T-helper 2 cell treated with Interferon-gamma antibody and Interleukin-4, amounts not matched to agents 100 ng/mL and 5 ng/mL, for 36 hours (primary cell): ENCODE measurements around the gene ZNF689. TPM values are rescaled to one million over a fixed set of nuclear protein-coding genes. Genes with fewer than 3 reads are reported as not detected.
"Not testable (repeated sequence)": the region's sequence is repeated elsewhere in the genome, so short reads cannot be mapped to it uniquely, and the experiment has no call there.

Source experiments
- intact Hi-C: fragments of 100-400 bp; cut with micrococcal nuclease; formaldehyde crosslinking; loops from one replicate; pipeline ENCODE4 v1.15.1; 2023
- total RNA-seq: library from RNA; stranded (reverse); gene quantifications from 2 replicates; pipeline ENCODE4 v1.2.3, GENCODE V29; 2022

The ZNF689 gene
- total RNA-seq, 1 donor from 2014 or later, result 11.6 TPM

GRCh38 chr16:30602616-30603277 lies 7.4 kb downstream of the ZNF689 start:
- intact Hi-C loops, result no loop called here

GRCh38 chr16:30601966-30602365 lies 8.2 kb downstream of the ZNF689 start:
- intact Hi-C loops, result no loop called here

DNA sequence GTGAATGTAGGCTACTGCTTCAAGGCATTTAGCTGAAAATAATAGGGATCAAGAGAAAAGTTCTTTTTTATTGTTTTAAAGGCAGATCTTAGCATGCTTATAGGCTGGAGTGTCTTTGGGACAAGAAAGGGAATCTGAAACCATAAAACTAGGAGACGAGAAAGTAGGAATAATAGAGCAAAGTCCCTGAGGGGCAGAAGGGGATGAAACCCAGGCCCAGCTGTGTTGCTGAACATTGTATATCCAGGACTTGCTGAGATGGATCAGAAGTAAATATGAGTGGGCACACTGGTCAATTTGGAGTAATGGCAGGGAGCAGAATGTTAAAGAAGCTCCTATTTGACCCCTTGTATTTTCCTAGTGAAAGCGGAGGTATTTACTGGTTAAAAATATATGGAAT lies 9.3 kb downstream of the ZNF689 start:
- intact Hi-C loops, result no loop called here

- intact Hi-C loops, result no loop called here
Observed at GRCh38 chr16:30600215-30600614, 10.0 kb downstream of the ZNF689 start.

- intact Hi-C loops, result no loop called here
Observed at GRCh38 chr16:30592871-30593270, 17.3 kb downstream of the ZNF689 start.

GRCh38 chr16:30590869-30591268 lies 19.3 kb downstream of the ZNF689 start:
- intact Hi-C loops, result not testable (repeated sequence)

DNA sequence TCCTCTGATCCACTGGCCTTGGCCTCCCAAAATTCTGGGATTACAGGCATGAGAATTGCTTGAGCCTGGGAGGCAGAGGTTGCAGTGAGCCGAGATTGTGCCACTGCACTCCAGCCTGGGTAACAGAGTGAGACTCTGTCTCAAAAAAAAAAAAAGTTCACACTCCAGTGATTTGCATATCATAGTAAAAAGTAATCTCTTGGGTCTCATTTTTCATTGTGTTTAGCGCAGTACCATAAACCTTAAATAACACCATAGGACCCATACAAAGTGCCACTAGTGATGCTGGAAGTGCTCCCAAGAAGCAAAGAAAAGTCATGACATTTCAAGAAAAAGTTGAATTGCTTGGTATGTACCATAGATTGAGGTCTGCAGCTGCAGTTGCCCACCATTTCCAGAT lies 20.6 kb downstream of the ZNF689 start:
- intact Hi-C loops, result not testable (repeated sequence)

DNA sequence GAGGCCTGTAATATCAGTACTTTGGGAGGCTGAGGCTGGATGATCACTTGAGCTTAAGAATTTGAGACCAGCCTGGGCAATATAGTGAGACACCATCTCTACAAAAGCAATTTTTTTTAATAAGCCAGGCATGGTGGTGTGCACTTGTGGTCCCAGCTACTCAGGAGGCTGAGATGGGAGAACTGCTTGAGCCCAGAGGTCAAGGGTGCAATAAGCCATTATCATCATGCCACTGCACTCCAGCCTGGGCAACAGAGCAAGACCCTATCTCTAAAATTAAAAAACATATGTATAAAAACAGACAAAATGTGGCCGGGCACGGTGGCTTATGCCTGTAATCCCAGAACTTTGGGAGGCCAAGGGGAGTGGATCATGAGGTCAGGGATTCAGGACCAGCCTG lies 21.5 kb downstream of the ZNF689 start:
- intact Hi-C loops, result no loop called here

DNA sequence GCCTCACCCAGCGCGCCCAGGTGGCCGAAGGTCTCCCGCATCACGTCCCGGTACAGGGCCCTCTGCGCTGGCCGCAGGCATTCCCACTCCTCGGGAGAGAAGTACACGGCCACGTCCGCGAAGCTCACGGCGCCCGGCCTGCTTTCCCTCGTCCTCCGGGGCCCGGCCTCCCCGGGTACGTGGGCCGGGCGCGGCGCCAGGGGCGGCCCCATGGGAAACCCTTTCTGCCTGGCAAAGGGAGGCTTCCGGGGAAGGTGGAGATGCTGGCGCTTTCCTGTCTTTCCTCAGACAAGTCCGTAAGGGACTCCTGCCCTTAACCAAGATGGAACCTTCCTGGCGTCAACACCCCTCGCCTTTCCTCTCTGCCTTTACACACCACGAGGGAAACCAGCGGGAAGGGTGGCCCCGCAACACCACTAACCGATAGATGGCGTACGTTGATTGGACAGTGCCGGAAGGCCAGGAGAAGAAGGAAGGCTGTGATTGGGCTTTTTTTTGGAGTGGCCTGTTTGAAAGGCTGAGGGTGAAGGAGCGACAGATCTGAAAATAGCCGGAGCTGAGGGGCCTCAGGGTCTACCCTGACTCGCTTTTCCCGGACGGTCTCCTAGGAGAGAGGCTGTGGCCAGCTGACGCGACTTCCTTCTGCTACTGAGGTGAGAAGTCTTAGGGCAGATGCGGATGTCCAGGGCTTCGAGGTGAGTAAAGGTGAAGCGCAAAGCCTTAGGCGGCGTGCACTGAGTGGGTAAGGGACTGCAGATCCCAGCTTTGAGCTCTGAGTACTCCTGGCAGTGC lies 24.6 kb downstream of the ZNF689 start, which contains the start of gene ZNF785:
Gene ZNF785 (minus strand): TSS at position 298 of the 792 bp plus-strand sequence. CDS start 86 bp downstream, at position 212.
- intact Hi-C loops, result loop anchor here (1.0 to 2.0 kb wide), 6 partner anchors 13 to 65 kb away; partner anchors contain the start of genes PRR14, ZNF747, ZNF764 and ZNF768

DNA sequence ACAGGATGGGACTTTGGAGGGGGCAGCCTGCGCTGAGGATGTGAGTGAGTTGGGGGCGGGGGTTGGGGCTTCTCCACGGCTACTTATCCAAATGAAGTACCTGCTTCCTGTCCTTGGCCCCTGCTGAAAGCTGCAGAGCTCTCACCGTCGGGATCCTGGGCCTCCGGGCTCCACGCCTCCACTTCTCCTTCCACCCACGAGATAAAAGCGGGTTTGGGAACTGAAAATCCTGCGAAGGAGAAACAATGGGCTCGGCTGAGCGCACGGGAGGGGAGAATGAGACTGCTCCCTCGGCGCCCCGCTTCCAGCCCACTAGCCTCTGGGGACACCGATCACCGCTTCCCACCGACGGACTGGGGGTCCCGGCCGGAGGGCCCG lies 25.2 kb downstream of the ZNF689 start:
- intact Hi-C loops, result loop anchor here (1.0 to 2.0 kb wide), 5 partner anchors 13 to 66 kb away; partner anchors contain the start of genes PRR14, ZNF747 and ZNF764

GRCh38 chr16:30582611-30583340 lies 27.4 kb downstream of the ZNF689 start:
- intact Hi-C loops, result no loop called here

GRCh38 chr16:30581457-30581856 lies 28.7 kb downstream of the ZNF689 start:
- intact Hi-C loops, result no loop called here

DNA sequence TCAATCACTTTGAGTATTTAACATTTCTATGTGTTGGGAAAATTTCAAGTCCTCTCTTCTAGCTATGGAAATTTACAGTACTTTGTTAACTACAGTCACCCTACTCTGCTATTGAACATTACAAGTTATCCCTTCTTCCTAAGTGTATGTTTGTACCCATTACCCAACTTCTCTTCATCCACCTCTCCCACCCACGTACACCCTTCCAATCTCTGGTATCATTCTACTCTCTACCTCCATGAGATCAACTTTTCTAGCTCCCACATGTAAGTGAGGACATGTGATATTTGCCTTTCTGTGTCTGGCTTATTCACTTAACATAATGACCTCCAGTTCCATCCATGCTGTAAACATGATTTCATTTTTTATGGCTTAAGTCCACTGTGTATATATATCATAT lies 35.5 kb downstream of the ZNF689 start:
- intact Hi-C loops, result loop anchor here (5.0 kb wide), 1 partner anchor 348 kb away; the partner anchor contains the start of gene FBXL19

GRCh38 chr16:30571445-30572322 lies 38.5 kb downstream of the ZNF689 start, which contains the start of gene ZNF688:
ZNF688 (minus strand) TSS chr16:30571714; CDS start chr16:30571629, 85 bp downstream.
- intact Hi-C loops, result loop anchor here (1.0 to 5.0 kb wide), 7 partner anchors 13 to 351 kb away; partner anchors contain the start of genes FBRS, FBXL19, PRR14 and ZNF764

DNA sequence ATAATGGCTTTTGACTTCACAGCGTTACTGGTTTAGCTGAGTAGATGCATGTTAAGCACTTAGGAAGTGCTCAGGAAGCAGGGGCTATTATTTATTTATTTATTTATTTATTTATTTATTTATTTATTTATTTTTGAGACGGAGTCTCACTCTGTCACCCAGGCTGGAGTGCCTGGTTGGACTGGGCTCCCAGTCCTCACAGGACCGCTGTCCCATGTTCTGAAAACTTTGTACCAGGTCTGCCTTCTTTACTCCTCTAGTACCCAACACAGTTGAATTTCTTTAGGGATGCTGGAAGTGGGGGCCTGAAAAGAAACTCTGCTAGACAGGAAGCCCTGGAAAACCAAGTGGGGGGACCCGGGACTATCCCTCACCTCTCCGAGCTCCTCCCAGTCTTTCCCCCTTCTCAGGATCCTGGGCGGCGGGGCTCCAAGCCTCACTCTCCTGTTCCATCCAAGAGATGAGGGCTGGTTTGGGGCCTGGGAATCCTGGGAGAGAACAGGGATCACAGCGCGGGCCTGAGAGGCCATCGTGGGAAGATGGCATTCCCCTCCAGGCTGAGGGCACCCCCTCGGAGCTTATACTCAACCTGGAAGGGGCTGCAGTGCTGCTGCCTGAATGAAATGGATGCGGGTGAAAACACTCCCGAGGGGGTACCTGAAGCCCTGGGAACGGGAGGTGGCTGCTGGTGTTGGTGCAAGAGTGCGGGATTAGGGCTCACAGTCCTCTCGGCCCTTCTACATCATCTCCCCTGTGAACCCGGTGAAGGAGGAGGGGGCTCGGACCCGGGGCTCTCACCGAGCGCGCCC lies 39.3 kb downstream of the ZNF689 start:
- intact Hi-C loops, result loop anchor here (5.0 kb wide), 1 partner anchor 351 kb away; the partner anchor contains the start of gene FBXL19

GRCh38 chr16:30569746-30570635 lies 40.2 kb downstream of the ZNF689 start:
- intact Hi-C loops, result loop anchor here (5.0 kb wide), 2 partner anchors 352 to 503 kb away; partner anchors contain the start of genes ALDOA and FBXL19

DNA sequence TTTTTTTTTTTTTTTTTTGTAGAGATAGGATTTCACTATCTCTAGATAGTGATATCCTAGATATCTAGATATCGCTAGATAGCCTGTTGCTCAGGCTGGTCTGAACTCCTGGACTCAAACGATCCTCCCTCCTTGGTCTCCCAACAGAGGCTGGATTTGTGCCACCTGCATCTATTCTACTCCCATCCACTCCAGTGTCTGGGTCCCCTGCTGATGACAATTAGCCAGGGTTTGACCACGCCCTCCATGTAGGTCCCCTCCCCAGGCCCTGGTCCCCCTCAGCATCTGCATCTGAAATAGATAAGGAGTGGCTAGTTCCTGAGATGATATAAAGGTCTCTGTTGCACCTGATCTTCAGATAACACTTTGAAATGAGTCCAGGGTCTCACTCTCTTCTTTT lies 40.9 kb downstream of the ZNF689 start:
- intact Hi-C loops, result loop anchor here (5.0 kb wide), 1 partner anchor 502 kb away; the partner anchor contains the start of gene ALDOA

GRCh38 chr16:30567991-30568638 lies 42.1 kb downstream of the ZNF689 start:
- intact Hi-C loops, result loop anchor here (5.0 kb wide), 1 partner anchor 501 kb away; the partner anchor contains the start of gene ALDOA
